OCI-LY7 (cell line): ENCODE measurements around the gene RAN.

Experiments used
- CTCF ChIP-seq: fragments of 200-600 bp; sonication (generic); conservative IDR thresholded peaks from 2 replicates; pipeline ENCODE4 v1.5.1; 2014; ENCODE audit warnings: mild to moderate bottlenecking, antibody characterized with exemption, low read length, moderate library complexity, mixed read lengths
- EZH2phosphoT487 ChIP-seq: fragments of 200-600 bp; sonication (generic); IDR thresholded peaks from 2 replicates; pipeline ENCODE4 v1.6.1; 2018; ENCODE audit warnings: low read depth, borderline replicate concordance, mild to moderate bottlenecking, mixed run types, antibody characterized with exemption, low read length, moderate library complexity, mixed read lengths

DNA sequence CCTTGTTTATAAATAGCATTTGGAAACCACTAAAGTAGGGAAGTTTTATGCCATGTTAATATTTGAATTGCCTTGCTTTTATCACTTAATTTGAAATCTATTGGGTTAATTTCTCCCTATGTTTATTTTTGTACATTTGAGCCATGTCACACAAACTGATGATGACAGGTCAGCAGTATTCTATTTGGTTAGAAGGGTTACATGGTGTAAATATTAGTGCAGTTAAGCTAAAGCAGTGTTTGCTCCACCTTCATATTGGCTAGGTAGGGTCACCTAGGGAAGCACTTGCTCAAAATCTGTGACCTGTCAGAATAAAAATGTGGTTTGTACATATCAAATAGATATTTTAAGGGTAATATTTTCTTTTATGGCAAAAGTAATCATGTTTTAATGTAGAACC is 4.4 kb downstream of the RAN start:
- TF ChIP-seq CTCF (no peak), EZH2phosphoT487 (no peak)
